Suprapubic skin (tissue), 4 donors: ENCODE data around the gene SHCBP1L. TPM values are rescaled to one million over a fixed set of nuclear protein-coding genes. Genes with fewer than 3 reads are reported as not detected.

Experiments used
- DNase-seq, 2 donors: peaks; one replicate each; pipeline ENCODE4 v3.0.0-alpha.2; 2019; ENCODE audit warnings: low spot score in 2 of 2
- H3K27ac ChIP-seq: fragments of 200-600 bp; sonication (generic); one replicate; pipeline ENCODE4 v1.5.1; 2019
- H3K27me3 ChIP-seq: fragments of 200-600 bp; sonication (generic); one replicate; pipeline ENCODE4 v1.5.1; 2019
- H3K36me3 ChIP-seq: fragments of 200-600 bp; sonication (generic); one replicate; pipeline ENCODE4 v1.5.1; 2019
- H3K4me1 ChIP-seq: fragments of 200-600 bp; sonication (generic); one replicate; pipeline ENCODE4 v1.5.1; 2019
- H3K4me3 ChIP-seq: fragments of 200-600 bp; sonication (generic); one replicate; pipeline ENCODE4 v1.5.1; 2019; ENCODE audit warnings: mild to moderate bottlenecking
- H3K9me3 ChIP-seq: fragments of 200-600 bp; sonication (generic); one replicate; pipeline ENCODE4 v1.5.1; 2019
- EP300 ChIP-seq: sonication (generic); formaldehyde crosslinking; IDR thresholded peaks from one replicate; pipeline ENCODE4 v1.6.1; 2017; ENCODE audit warnings: antibody characterized with exemption
- POLR2A ChIP-seq, 2 donors: fragments of 450-650 bp; IDR thresholded peaks; one replicate each; pipeline ENCODE4 v1.6.1; 2017; ENCODE audit warnings: antibody characterized with exemption in 2 of 2, mild to moderate bottlenecking in 2 of 2, moderate library complexity in 2 of 2
- POLR2AphosphoS5 ChIP-seq, 3 donors: sonication (generic); formaldehyde crosslinking; IDR thresholded peaks; one replicate each; pipeline ENCODE4 v1.6.1; 2017; ENCODE audit warnings: antibody characterized with exemption in 3 of 3
- WGBS: methylation state at CpG from one replicate; pipeline ENCODE4 v1.1.5; 2018; 5-methylcytosine and 5-hydroxymethylcytosine counted together
- total RNA-seq, 4 donors: library from RNA; depleted of rRNA; stranded (reverse); fragments of >200 nt; gene quantifications; one replicate each; pipeline ENCODE4 v1.1.0, GENCODE V29; 2016
- TF ChIP-seq, protein P1 (sequence below), 2 donors: fragments of 200-600 bp in 1 of 2; fragments of 450-650 bp in 1 of 2; sonication (generic) in 1 of 2; IDR thresholded peaks; one replicate each; pipeline ENCODE4 v1.5.1; 2016 to 2019; ENCODE audit warnings: antibody characterized with exemption in 2 of 2, mild to moderate bottlenecking in 1 of 2, moderate library complexity in 1 of 2

Gene SHCBP1L
- total RNA-seq, 4 donors from 2014 or later, result not detected

DNA sequence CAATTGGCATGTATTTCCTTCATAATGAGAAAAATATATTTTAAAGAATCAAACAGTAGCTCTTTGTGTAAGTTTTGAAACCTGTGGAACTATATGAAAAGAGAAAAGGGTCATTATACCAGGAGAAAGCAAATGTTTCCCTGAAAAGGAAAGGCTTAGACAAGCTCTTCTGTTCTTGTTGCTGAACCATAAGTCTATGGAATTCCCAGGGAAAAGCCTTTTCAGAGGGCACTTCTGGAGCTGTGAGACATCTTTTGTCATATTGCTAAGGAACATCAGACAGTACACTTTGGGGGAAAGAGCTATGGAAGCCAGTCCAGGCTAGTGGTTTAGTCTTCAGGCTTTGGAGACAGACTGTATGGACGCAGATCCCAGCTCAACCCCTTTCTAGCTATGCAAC, 12.1 kb upstream of the SHCBP1L start:
- no peak for TF ChIP-seq POLR2A (IDR thresholded peaks at IDR 0.05)
- no peak for TF ChIP-seq EP300
- TF ChIP-seq, protein P1, sequence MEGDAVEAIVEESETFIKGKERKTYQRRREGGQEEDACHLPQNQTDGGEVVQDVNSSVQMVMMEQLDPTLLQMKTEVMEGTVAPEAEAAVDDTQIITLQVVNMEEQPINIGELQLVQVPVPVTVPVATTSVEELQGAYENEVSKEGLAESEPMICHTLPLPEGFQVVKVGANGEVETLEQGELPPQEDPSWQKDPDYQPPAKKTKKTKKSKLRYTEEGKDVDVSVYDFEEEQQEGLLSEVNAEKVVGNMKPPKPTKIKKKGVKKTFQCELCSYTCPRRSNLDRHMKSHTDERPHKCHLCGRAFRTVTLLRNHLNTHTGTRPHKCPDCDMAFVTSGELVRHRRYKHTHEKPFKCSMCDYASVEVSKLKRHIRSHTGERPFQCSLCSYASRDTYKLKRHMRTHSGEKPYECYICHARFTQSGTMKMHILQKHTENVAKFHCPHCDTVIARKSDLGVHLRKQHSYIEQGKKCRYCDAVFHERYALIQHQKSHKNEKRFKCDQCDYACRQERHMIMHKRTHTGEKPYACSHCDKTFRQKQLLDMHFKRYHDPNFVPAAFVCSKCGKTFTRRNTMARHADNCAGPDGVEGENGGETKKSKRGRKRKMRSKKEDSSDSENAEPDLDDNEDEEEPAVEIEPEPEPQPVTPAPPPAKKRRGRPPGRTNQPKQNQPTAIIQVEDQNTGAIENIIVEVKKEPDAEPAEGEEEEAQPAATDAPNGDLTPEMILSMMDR (IDR thresholded peaks at IDR 0.05), result no peak
- no peak for TF ChIP-seq POLR2AphosphoS5 (IDR thresholded peaks at IDR 0.05)
- H3K27ac ChIP-seq, result no peak overlapping the region
- H3K27me3 ChIP-seq, result no peaks in the 10 kb centered on the region
- DNase-seq, result no peak
- no peaks in the 10 kb centered on the region for H3K36me3 ChIP-seq
- peaks cover 8% of the 10 kb centered on the region for H3K4me1 ChIP-seq
- H3K4me3 ChIP-seq, result no peak overlapping the region
- 100% methylated on average over 1 of the region's 1 CpG for WGBS
- no peaks in the 10 kb centered on the region for H3K9me3 ChIP-seq

DNA sequence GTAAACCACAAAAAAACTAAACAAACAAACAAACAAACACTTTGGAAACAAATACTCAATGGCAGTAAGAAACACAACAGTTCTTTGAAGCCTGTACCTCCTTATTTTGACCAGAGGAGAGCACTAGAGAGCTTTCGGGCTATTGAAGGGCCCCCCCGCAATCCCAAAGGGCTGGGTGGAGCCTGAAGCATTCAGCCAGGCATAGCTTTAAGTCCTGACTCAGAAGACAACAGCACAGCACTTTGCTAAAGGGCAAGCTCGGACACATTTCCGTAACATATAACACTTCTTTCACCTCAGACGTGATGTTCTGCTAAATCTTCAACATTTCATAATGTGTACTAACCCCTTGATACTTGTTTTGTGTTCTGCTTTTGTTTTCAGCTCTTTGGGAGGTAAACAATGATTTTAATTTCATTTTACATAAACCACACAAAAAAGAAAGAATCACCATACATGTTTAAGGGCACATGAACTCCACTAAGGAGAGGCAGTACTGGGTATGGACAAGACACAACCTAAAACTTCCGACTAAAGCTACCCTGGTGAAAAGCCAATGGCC, 9.7 kb upstream of the SHCBP1L start:
- Histone ChIP-seq H3K4me3 (no peak overlapping the region), H3K9me3 (no peaks in the 10 kb centered on the region), H3K36me3 (no peaks in the 10 kb centered on the region), H3K27me3 (no peaks in the 10 kb centered on the region), H3K4me1 (peaks cover 8% of the 10 kb centered on the region), H3K27ac (peak overlapping the region; percentile 81)
- WGBS, result 6% methylated on average over 6 of the region's 6 CpGs
- TF ChIP-seq POLR2AphosphoS5 (IDR thresholded peaks at IDR 0.05) (peak in 2 of 3 donors; percentile 59 to 83), POLR2A (IDR thresholded peaks at IDR 0.05) (peak in 1 of 2 donors; percentile 32), EP300 (no peak)
- TF ChIP-seq, protein P1 (IDR thresholded peaks at IDR 0.05), result peak; percentile 84 to 94
- peak; percentile 84 to 87 for DNase-seq

DNA sequence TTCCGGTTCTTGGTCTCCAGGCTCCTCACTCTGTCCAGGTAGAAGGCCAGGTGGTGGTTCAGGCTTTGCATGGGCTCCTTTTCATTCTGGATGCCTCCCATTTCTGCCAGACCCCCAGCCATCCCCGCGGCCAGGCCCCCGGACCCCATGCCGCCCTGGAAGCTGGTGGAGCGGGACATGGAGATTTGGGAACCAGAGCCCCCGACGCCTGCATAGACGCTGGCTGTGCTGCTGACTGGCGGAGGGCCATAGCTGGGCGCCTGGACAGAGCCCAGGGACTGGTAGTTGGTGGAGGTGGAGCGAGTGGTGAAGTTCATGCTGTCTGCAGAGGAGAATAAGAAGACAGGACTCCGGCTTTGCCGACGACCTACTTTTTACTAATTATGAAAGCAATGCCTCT, 7.1 kb upstream of the SHCBP1L start:
- 92% methylated on average over 15 of the region's 15 CpGs for WGBS
- H3K27ac ChIP-seq, result no peak overlapping the region
- no peak overlapping the region for H3K4me3 ChIP-seq
- TF ChIP-seq POLR2A (IDR thresholded peaks at IDR 0.05), result no peak
- TF ChIP-seq, protein P1 (IDR thresholded peaks at IDR 0.05), result no peak
- TF ChIP-seq POLR2AphosphoS5 (IDR thresholded peaks at IDR 0.05), result no peak
- TF ChIP-seq EP300, result no peak
- peaks cover 8% of the 10 kb centered on the region for H3K4me1 ChIP-seq
- H3K27me3 ChIP-seq, result no peaks in the 10 kb centered on the region
- no peaks in the 10 kb centered on the region for H3K9me3 ChIP-seq
- H3K36me3 ChIP-seq, result no peaks in the 10 kb centered on the region
- no peak for DNase-seq

DNA sequence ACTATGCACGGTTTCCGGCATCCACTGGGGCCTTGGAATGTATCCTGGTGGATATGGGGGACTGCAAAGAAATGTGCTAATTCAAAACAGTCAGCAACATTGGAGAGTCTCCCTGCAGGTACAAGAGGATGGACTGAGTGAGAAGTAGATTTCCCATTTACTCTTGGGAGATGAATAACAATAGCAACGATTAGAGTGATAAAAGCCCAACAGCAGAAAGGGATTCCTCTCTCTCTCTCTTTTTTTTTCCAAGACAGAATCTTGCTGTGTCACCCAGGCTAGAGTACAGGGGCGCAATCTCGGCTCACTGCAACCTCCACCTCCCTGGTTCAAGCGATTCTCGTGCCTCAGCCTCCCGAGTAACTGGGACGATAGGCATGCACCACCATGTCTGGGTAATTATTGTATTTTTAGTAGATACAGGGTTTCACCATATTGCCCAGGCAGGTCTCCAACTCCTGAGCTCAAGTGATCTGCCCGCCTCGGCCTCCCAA, 5.0 kb upstream of the SHCBP1L start:
- TF ChIP-seq, protein P1 (IDR thresholded peaks at IDR 0.05), result no peak
- TF ChIP-seq POLR2A (IDR thresholded peaks at IDR 0.05) (no peak), POLR2AphosphoS5 (IDR thresholded peaks at IDR 0.05) (no peak), EP300 (no peak)
- peaks cover 8% of the 10 kb centered on the region for H3K4me1 ChIP-seq
- H3K9me3 ChIP-seq, result no peaks in the 10 kb centered on the region
- no peak for DNase-seq
- H3K27me3 ChIP-seq, result peaks cover 7% of the 10 kb centered on the region
- H3K4me3 ChIP-seq, result no peak overlapping the region
- no peaks in the 10 kb centered on the region for H3K36me3 ChIP-seq
- WGBS, result 88% methylated on average over 11 of the region's 11 CpGs
- no peak overlapping the region for H3K27ac ChIP-seq

DNA sequence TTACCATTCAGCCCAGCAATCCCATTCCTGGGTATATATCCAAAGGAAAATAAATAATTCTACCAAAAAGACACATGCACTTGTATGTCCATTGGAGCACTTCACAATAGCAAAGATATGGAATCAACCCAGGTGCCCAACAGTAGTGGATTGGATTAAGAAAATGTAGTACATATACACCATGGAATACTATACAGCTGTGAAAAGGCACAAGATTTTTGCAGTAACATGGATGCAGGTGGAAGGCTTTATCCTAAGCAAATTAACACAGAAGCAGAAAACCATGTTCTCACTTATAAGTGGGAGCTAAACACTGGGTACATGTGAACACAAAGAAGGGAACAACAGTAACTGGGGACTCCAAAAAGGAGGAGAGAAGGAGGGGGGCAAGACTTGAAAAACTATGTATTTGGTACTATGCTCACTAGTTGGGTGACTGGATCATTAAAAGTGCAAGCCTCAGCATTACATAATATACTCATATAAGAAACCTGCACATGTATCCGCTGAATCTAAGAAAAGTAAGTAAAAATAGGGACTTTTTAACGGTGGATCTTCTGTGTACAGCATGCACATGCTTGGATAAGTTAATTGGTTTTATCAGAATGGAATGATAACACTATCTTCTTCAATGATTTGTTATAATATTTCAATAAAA, 3.9 kb upstream of the SHCBP1L start:
- Histone ChIP-seq H3K27me3 (peaks cover 13% of the 10 kb centered on the region), H3K9me3 (no peaks in the 10 kb centered on the region), H3K36me3 (no peaks in the 10 kb centered on the region), H3K4me3 (no peak overlapping the region), H3K4me1 (peaks cover 11% of the 10 kb centered on the region), H3K27ac (no peak overlapping the region)
- 87% methylated on average over 2 of the region's 2 CpGs for WGBS
- no peak for DNase-seq
- TF ChIP-seq POLR2AphosphoS5 (IDR thresholded peaks at IDR 0.05), result no peak
- TF ChIP-seq, protein P1 (IDR thresholded peaks at IDR 0.05), result no peak
